Cardiac fibroblast (primary cell): Measurements from ENCODE around the gene ABCA13.

Experiments used
- DNase-seq, 2 donors: peaks; one replicate each; pipeline versions ENCODE4 v3.0.0 to v3.0.0-alpha.2; 2010; ENCODE audit warnings: low read depth in 2 of 2
- H3K4me3 ChIP-seq, 2 donors: replicated peaks in 1 of 2; 1 replicate in 1 of 2; 2 replicates in 1 of 2; pipeline ENCODE4 v1.5.1; 2011; ENCODE audit warnings: low read depth in 2 of 2, low read length in 2 of 2, mild to moderate bottlenecking in 2 of 2, moderate library complexity in 1 of 2
- CTCF ChIP-seq: IDR thresholded peaks from one replicate; pipeline ENCODE4 v1.5.1; 2011; ENCODE audit warnings: low read depth, mild to moderate bottlenecking, low read length, inconsistent platforms

Gene ABCA13

GRCh38 chr7:48360574-48360973 is 189.3 kb downstream of the ABCA13 start:
- H3K4me3 ChIP-seq = no peak overlapping the region
- TF ChIP-seq CTCF = no peak
- peak in 1 of 2 donors; percentile 89 for DNase-seq

DNA sequence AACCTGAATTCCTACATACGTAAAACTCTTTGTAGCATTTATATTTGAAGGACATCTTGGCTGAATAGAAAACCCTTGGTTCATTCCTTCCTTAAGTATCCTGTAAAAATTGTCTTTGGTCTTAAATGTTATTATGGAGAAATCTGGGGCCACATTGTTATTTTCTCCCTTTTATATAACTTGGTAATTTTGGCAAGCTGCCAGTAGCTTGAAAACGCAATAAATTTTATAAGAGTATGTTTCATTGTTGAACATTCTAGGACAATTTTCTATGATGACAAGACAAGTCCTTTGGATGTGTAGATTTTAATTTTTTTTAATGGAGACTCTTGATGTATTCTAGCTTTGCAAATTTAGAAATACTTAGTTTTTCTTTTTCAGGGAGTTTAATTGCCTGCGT is 191.9 kb downstream of the ABCA13 start:
- no peak for TF ChIP-seq CTCF
- peak in 1 of 2 donors; percentile 6 for DNase-seq
- no peak overlapping the region for H3K4me3 ChIP-seq

GRCh38 chr7:48365010-48365409 is 193.8 kb downstream of the ABCA13 start:
- no peak for TF ChIP-seq CTCF
- peak in 1 of 2 donors; percentile 56 for DNase-seq
- H3K4me3 ChIP-seq = no peak overlapping the region

DNA sequence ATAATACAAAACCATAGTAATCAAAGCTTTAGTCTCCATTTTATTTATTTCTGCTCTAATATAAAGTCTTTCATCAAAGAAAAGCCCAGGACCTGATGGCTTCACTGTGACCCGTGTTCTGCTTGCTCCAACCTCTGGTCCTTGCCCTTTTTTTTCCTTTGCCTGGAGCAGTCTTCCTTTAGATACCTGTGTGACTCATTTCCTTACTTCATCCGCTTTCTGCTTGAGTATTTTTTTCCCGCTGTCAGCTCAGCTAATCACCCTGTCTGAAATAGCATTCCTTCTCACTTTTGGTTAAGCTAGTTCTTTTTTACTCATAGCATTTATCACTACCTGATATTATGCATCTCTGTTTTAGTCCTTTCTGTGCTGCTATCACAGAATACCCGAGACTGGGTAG is 194.8 kb downstream of the ABCA13 start:
- TF ChIP-seq CTCF = no peak
- H3K4me3 ChIP-seq = no peak overlapping the region
- DNase-seq = peak in 1 of 2 donors; percentile 5

- DNase-seq = peak in 1 of 2 donors; percentile 48
- TF ChIP-seq CTCF = no peak
- no peak overlapping the region for H3K4me3 ChIP-seq
Measured at GRCh38 chr7:48376263-48376662, 205.0 kb downstream of the ABCA13 start.

- no peak for TF ChIP-seq CTCF
- DNase-seq = no peak
- no peak overlapping the region for H3K4me3 ChIP-seq
Measured at GRCh38 chr7:48380921-48381320, 209.7 kb downstream of the ABCA13 start.

- no peak overlapping the region for H3K4me3 ChIP-seq
- no peak for DNase-seq
- TF ChIP-seq CTCF = no peak
Measured at GRCh38 chr7:48381571-48381970, 210.3 kb downstream of the ABCA13 start.
